Upper lobe of right lung (tissue), 1 donor: ENCODE measurements around the gene GIMAP7. TPM values are rescaled to one million over a fixed set of nuclear protein-coding genes. Genes with fewer than 3 reads are reported as not detected.
A peak's percentile ranks its signal among the peaks of the same experiment; 100 is the strongest.

Experiments used
- ATAC-seq: fragments of 200-7000 bp; cut with Tn5 transposase; one replicate; pipeline ENCODE4 v1.9.1; 2020; ENCODE audit warnings: mild to moderate bottlenecking, moderate library complexity
- DNase-seq: peaks from one replicate; pipeline ENCODE4 v3.0.0-alpha.2; 2020
- H3K27ac ChIP-seq: fragments of 200-600 bp; one replicate; pipeline ENCODE4 v1.8.0; 2022
- H3K27me3 ChIP-seq: fragments of 200-600 bp; one replicate; pipeline ENCODE4 v1.8.0; 2022; ENCODE audit warnings: mild to moderate bottlenecking
- H3K36me3 ChIP-seq: fragments of 200-600 bp; one replicate; pipeline ENCODE4 v1.8.0; 2022
- H3K4me1 ChIP-seq: fragments of 200-600 bp; one replicate; pipeline ENCODE4 v1.8.0; 2022
- H3K4me3 ChIP-seq: fragments of 200-600 bp; one replicate; pipeline ENCODE4 v1.8.0; 2022; ENCODE audit warnings: mild to moderate bottlenecking
- H3K9me3 ChIP-seq: fragments of 200-600 bp; one replicate; pipeline ENCODE4 v1.8.0; 2022
- CTCF ChIP-seq: fragments of 200-600 bp; IDR thresholded peaks from one replicate; pipeline ENCODE4 v1.8.0; 2022; ENCODE audit warnings: antibody characterized with exemption
- intact Hi-C: fragments of 100-400 bp; cut with DNase I; formaldehyde crosslinking; loops from one replicate; pipeline ENCODE4 v1.11.0; 2022
- total RNA-seq: library from RNA; stranded (reverse); fragmentation: NEBNext Ultra II Directional; extraction: Animal tissue kit (Norgen Biotek cat#: 25700); gene quantifications from one replicate; pipeline ENCODE4 v1.2.1, GENCODE V29; 2021
- donor health status: DM: no; HTN: yes; CAD: no; lungs with severe emphysema.

GIMAP7 gene
- total RNA-seq, 1 donor from 2014 or later, result 47.0 TPM

GRCh38 chr7:150566572-150566971 is 51.9 kb downstream of the GIMAP7 start:
- Histone ChIP-seq H3K4me3 (no peak overlapping the region), H3K4me1 (peaks cover 3% of the 10 kb centered on the region), H3K27me3 (no peaks in the 10 kb centered on the region), H3K27ac (peak overlapping the region; percentile 8), H3K36me3 (peaks cover 6% of the 10 kb centered on the region), H3K9me3 (no peaks in the 10 kb centered on the region)
- TF ChIP-seq CTCF, result no peak
- ATAC-seq, result no peak
- intact Hi-C loops, result no loop called here
- DNase-seq, result no peak

- no peak for TF ChIP-seq CTCF
- DNase-seq (no peak), ATAC-seq (peak; percentile 84)
- Histone ChIP-seq H3K27me3 (no peaks in the 10 kb centered on the region), H3K36me3 (peaks cover 12% of the 10 kb centered on the region), H3K4me1 (peaks cover 3% of the 10 kb centered on the region), H3K9me3 (no peaks in the 10 kb centered on the region), H3K4me3 (peak within 1 kb of the TSS; percentile 63), H3K27ac (peak within 1 kb of the TSS; percentile 85)
- intact Hi-C loops, result no loop called here
Observed at GRCh38 chr7:150567169-150567568, 52.5 kb downstream of the GIMAP7 start, which contains the start of gene GIMAP4. Gene GIMAP4, plus strand, starts transcription at chr7:150567390. Its CDS starts 2,512 bp downstream, at chr7:150569902.

- H3K27me3 ChIP-seq, result no peaks in the 10 kb centered on the region
- intact Hi-C loops, result no loop called here
- no peak for TF ChIP-seq CTCF
- peaks cover 3% of the 10 kb centered on the region for H3K4me1 ChIP-seq
- peak overlapping the region; percentile 85 for H3K27ac ChIP-seq
- DNase-seq (no peak), ATAC-seq (peak; percentile 45)
- peaks cover 19% of the 10 kb centered on the region for H3K36me3 ChIP-seq
- peaks cover 5% of the 10 kb centered on the region for H3K9me3 ChIP-seq
- peak overlapping the region; percentile 63 for H3K4me3 ChIP-seq
Observed at GRCh38 chr7:150567871-150568301, 53.2 kb downstream of the GIMAP7 start.

- Histone ChIP-seq H3K36me3 (peaks cover 22% of the 10 kb centered on the region), H3K4me1 (peaks cover 3% of the 10 kb centered on the region), H3K27ac (peak overlapping the region; percentile 85), H3K9me3 (peaks cover 5% of the 10 kb centered on the region), H3K27me3 (no peaks in the 10 kb centered on the region), H3K4me3 (peak overlapping the region; percentile 63)
- peak; percentile 59 for ATAC-seq
- TF ChIP-seq CTCF, result no peak
- DNase-seq, result no peak
- intact Hi-C loops, result no loop called here
Observed at GRCh38 chr7:150568714-150569113, 54.0 kb downstream of the GIMAP7 start.

GRCh38 chr7:150569245-150569955 is 54.7 kb downstream of the GIMAP7 start:
- peak overlapping the region; percentile 63 for H3K4me3 ChIP-seq
- peak overlapping the region; percentile 85 for H3K27ac ChIP-seq
- H3K27me3 ChIP-seq, result no peaks in the 10 kb centered on the region
- H3K36me3 ChIP-seq, result peaks cover 22% of the 10 kb centered on the region
- intact Hi-C loops, result no loop called here
- no peak for ATAC-seq
- no peak for DNase-seq
- peaks cover 5% of the 10 kb centered on the region for H3K9me3 ChIP-seq
- no peak for TF ChIP-seq CTCF
- peaks cover 3% of the 10 kb centered on the region for H3K4me1 ChIP-seq

Other genes with a start within 250 kb of the GIMAP7 start
- gene LRRC61, start 191.5 kb upstream of the GIMAP7 start, total RNA-seq, result 10.2 TPM
- 20.1 TPM for gene ACTR3C, start 191.3 kb upstream of the GIMAP7 start, total RNA-seq
- 259 TPM for gene RARRES2, start 173.2 kb upstream of the GIMAP7 start, total RNA-seq
- gene REPIN1, start 146.1 kb upstream of the GIMAP7 start, total RNA-seq, result 93.7 TPM
- 4.4 TPM for gene ZNF775, start 135.5 kb upstream of the GIMAP7 start, total RNA-seq
- 42.3 TPM for gene GIMAP8, start 64.2 kb upstream of the GIMAP7 start, total RNA-seq
- gene GIMAP4, start 52.5 kb downstream of the GIMAP7 start, total RNA-seq, result 83.3 TPM
- gene GIMAP6, start 117.5 kb downstream of the GIMAP7 start, total RNA-seq, result 61.7 TPM
- gene GIMAP2, start 170.8 kb downstream of the GIMAP7 start, total RNA-seq, result 33.0 TPM
- 13.0 TPM for gene GIMAP1, start 201.7 kb downstream of the GIMAP7 start, total RNA-seq
- gene GIMAP5, start 222.5 kb downstream of the GIMAP7 start, total RNA-seq, result 41.8 TPM